GM19455 (cell line): ENCODE results near the gene LINC00632.
A peak's percentile ranks its signal among the peaks of the same experiment; 100 is the strongest.
"Not testable (repeated sequence)": the region's sequence is repeated elsewhere in the genome, so short reads cannot be mapped to it uniquely, and the experiment has no call there.

ENCODE experiments used
- ATAC-seq: cut with Tn5 transposase; IDR thresholded peaks from one replicate; pipeline ENCODE4 v1.9.1; 2021; ENCODE audit not compliant: unreplicated experiment

Gene LINC00632

GRCh38 chrX:140709421-140709846 is at the start of gene LINC00632:
TSS of gene LINC00632 (plus strand) at chrX:140709759.
- no peak for ATAC-seq

- ATAC-seq, result no peak
Observed at GRCh38 chrX:140661643-140662042, 47.9 kb upstream of the LINC00632 start.

- no peak for ATAC-seq
Observed at GRCh38 chrX:140664939-140665338, 44.6 kb upstream of the LINC00632 start.

- no peak for ATAC-seq
Observed at GRCh38 chrX:140672840-140673731, 36.5 kb upstream of the LINC00632 start.

- ATAC-seq, result no peak
Observed at GRCh38 chrX:140687706-140688105, 21.9 kb upstream of the LINC00632 start.

DNA sequence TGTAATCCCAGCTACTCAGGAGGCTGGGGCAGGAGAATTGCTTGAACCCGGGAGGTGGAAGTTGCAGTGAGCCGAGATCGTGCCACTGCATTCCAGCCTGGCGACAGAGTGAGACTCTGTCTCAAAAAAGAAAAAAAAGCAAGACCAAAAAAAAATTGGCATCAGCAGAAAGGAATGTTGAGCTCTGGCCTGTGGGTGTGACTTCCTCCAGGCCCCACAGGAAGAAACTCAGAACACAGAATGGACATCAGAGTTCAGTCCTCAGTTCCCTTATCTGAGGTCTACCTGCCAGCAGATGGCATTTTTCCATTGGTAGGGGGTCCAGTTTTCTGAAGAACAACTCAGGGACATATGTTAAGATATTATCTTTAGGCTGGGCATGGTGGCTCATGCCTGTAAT is 18.0 kb upstream of the LINC00632 start:
- not testable (repeated sequence) for ATAC-seq

DNA sequence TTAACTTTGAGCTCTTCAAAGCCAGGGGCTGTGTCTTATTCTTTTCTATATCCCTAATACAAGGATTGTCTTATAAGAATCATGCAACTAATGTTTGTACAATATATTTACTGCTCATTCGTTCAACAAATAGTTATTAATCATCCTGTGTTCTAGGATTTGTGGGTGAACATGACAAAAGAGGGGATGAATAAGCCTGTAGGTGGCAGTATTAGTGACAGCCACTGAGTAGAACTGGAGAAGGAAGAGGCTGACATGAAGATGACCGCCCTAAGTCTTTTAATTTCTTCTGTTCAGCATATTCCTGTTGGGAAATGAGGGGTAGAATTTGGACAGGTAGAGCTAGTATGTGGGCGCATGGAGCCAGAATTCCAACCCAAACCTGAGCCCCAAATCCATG is 11.9 kb upstream of the LINC00632 start:
- no peak for ATAC-seq

- no peak for ATAC-seq
Observed at GRCh38 chrX:140701480-140701879, 8.1 kb upstream of the LINC00632 start.

DNA sequence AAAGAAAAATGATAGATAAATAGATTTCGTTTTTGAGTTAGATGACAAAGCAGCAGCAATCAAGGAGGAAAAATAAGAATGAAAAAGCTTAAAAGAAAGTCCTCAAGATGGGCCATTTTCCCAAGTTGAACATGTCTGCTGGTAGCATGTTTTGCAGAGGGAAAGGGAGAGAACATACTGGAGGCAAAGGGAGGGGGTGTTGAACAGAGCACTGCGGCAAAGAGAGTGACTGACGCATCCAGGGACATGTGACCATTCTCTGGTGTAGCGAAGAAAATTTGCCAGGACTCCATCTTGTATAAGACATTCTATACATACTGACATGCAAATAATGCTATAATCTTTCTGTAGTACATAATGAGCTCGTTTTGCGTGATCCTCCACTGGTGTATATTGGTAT is 1.2 kb downstream of the LINC00632 start:
- ATAC-seq, result no peak

DNA sequence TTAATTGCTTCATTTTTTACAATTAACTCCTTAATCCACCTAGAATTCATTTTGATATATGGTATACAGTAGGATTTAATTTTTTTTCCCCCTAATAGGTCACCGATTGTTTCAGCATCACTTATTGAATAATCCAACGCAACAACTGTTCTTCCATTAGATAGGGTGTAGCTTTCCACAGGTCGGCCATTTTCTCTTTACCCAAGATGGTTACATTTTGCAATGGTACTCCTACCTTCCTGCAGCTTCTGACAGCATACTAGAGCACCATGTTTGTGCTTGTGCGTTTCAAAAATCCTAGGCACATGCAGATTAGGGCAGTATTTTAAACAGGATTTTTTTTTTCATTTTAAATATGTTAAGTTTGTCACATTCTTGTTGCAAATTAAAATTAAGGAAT is 2.3 kb downstream of the LINC00632 start:
- no peak for ATAC-seq

DNA sequence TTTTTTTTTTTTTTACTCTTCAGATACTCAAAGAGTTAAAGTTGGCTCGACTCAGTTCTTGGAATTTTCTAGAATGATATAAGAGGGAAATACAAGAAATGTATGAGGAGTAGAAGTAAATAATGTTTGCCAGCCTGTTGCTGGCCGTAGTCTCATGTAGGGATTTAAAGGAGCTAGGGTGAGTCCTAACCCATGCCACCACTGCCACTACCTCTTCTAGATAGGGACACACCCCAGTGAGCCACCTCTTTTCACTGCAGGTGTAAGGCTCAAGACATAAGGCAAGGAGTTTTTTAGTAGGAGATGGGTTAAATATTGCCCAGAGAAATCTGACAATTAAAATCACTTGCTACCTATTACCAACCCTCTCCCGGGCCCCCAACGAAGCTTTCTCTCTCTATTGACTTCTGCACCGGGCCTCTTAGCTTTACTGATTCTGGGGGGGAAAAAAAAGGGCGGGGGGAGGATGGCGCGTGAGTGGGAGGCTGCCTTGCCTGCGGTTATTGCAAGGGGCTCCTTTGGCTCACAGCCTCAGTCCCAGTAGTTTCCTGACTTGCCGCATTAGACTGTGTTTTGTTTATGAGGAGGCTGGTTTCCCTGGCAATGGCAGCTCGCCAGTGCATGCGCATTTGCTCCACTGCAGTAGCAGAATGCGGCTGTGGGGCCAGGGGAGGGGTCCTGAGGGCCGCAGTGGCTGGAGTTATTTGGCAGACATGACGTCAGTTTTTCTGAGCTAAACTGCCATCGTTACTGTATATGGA is 3.0 kb downstream of the LINC00632 start:
- no peak for ATAC-seq

DNA sequence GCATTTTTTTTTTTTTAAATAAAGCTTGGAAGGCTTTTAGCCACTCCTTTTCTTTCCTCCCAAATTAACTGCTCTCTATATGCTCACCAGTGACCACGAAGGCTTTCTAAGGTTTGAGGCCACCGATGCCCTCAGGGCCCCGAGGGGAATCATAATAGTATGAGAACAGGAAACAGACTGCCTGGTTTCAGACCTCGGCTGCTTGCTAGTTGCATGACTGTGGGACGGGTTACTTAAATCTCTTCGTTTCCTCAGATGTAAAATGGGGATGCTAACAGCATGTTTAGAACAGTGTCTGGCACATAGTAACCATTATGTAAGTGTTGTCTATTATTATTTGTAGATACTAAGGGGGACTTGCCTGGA is 3.6 kb downstream of the LINC00632 start:
- no peak for ATAC-seq

GRCh38 chrX:140715787-140716186 is 6.2 kb downstream of the LINC00632 start:
- ATAC-seq, result no peak

GRCh38 chrX:140723121-140723715 is 13.7 kb downstream of the LINC00632 start:
- no peak for ATAC-seq

DNA sequence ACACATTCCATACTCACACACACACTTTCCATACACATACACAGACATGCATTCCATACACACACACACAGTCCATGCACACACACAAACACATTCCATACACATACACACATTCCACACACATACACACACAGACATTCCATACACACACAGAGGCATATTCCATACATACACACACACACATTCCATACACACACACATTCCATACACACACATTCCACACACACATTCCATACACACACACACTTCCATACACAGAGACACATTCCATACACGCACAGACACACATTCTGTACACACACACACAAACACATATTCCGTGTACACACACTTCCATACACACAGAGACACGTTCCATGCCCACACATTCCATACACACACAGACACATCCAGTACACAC is 14.8 kb downstream of the LINC00632 start:
- ATAC-seq, result no peak

DNA sequence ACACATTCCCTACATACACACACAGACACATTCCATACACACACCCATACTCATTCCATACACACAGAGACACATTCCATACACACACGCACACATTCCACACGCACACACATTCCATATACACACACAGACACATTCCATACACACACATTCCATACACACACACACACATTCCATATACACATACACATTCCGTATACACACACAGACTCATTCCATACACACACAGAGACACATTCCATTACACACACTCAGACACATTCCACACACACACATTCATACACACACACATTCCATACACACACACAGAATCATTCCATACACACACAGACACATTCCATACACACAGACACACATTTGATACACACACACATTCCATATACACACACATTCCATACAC is 15.2 kb downstream of the LINC00632 start:
- ATAC-seq, result no peak

- ATAC-seq, result no peak
Observed at GRCh38 chrX:140725500-140725899, 15.9 kb downstream of the LINC00632 start.

DNA sequence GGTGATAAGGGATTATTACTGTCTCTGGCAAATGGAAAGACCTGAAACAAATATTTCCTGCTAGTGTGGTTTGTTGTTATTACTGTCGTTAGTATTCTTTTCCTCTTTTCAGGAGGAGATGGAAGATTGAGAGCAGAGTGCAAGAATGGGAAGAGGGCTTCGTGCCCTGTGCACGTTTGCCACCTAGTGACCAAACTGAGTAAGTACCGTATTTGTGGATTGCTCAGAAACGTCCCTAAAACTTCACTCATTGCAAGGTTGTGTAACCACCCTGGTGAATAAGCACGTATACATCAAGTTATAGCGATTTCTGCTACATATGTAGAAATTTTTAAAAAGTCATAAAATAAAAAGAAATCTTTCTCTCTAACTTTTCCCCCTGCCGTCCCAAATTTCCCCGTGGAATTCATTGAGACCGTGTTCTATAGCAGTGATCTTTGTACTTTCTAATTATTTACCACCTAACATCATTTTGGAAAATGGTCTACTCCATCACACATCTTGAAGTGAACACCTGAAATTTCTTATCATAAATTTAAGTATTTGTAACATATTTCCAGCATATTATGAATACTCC is 24.3 kb downstream of the LINC00632 start:
- ATAC-seq, result peak; percentile 61

- ATAC-seq, result no peak
Observed at GRCh38 chrX:140744085-140744484, 34.5 kb downstream of the LINC00632 start.

DNA sequence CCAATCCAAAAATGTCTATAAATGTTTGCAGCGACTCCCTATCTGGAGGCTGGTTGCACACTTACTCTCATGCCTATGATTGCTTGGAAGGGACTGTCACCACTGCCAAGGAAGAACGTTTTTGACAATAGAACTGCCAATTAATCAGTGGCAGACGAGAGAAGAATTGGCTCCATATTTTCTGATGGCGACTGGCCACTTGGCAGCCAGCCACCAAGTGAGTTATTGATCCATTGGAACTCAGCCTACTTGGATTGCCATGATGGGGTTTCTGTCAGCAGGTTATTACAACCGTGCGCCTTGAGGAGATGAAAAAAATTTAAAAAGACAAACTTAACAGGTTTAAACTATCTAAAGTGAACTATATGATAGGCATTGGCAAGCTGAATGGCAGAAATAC is 47.4 kb downstream of the LINC00632 start:
- no peak for ATAC-seq

DNA sequence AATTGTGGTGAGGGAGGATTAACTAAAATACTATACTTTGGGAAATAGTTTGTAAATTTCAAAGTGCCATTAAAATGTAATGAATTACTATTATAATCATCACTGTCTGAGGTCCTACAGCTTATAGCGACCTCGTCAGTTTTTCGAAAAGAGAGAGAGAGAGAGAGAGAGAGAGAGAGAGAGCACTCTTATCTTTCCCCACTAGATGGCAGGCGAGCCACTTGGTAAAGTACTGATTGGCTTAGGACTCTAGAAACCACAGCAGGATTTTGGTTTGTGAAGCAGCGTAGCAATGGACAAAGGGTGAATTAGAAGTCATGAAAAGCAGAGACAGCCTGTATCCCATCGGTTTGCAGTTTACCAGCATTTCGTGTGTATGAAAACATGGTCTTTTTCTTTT is 52.5 kb downstream of the LINC00632 start:
- peak; percentile 83 for ATAC-seq
